ENCODE results near the gene GLG1.
"Not testable (repeated sequence)": the region's sequence is repeated elsewhere in the genome, so short reads cannot be mapped to it uniquely, and the experiment has no call there.

GLG1 gene

GRCh38 chr16:74606521-74607309, at the start of gene GLG1:
TSS of gene GLG1 (minus strand) at chr16:74607114. CDS start at chr16:74607094, 20 bp downstream.
- TF ChIP-seq POLR2A (IDR thresholded peaks at IDR 0.05; ENCODE audit: low read length), result peak; percentile 89
- TF ChIP-seq GATA1 (IDR thresholded peaks at IDR 0.05; ENCODE audit: low read depth, low read length), result no peak
- peak; percentile 94 to 96 for DNase-seq

- TF ChIP-seq POLR2A (IDR thresholded peaks at IDR 0.05; ENCODE audit: low read length), result no peak
- no peak for TF ChIP-seq GATA1 (IDR thresholded peaks at IDR 0.05; ENCODE audit: low read depth, low read length)
- no peak for DNase-seq
Measured at GRCh38 chr16:74654536-74655050, 47.7 kb upstream of the GLG1 start.

- not testable (repeated sequence) for DNase-seq
Measured at GRCh38 chr16:74652883-74653282, 46.0 kb upstream of the GLG1 start.

DNA sequence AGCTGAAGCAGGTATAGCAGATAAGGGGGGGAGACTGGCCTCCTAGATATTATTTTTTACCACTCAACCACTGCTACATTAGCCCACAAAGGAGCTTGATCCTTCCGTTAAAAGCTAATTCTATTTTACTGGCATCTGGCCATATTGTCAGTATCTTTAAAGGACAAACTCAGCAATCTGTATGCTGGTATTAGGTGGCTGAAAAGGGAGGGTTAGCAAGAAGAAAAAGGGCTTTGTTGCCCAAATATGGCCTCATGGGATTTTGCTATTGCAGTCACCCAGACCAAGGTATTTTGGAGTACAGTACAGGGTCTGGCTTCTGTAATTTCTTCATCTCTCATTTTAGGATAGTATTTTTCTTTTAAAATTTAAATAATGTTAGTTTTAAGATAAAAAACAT, 45.3 kb upstream of the GLG1 start:
- no peak for TF ChIP-seq GATA1 (IDR thresholded peaks at IDR 0.05; ENCODE audit: low read depth, low read length)
- no peak for TF ChIP-seq POLR2A (IDR thresholded peaks at IDR 0.05; ENCODE audit: low read length)
- peak in 1 of 2 experiments; percentile 12 for DNase-seq

DNA sequence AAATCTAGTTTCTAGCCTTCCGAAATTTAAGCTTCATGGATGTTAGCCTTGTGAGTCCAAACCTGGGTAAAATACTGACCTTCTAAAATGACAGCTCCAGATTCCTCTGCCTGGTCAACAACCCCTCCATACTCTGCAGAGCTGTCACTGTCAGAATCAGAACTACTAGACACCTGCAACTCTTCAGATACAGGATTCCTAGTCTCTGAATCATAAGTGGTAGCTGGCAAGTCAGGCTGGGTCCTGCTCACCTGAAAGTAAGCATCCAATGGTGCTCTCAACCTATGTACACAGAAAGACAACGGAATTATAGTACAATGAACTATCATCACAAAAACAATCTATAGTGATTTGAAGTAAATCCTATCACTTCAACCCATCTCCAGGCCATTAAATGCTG, 44.9 kb upstream of the GLG1 start:
- TF ChIP-seq POLR2A (IDR thresholded peaks at IDR 0.05; ENCODE audit: low read length) (no peak), GATA1 (IDR thresholded peaks at IDR 0.05; ENCODE audit: low read depth, low read length) (no peak)
- DNase-seq, result no peak

- DNase-seq, result peak in 1 of 2 experiments; percentile 51
Measured at GRCh38 chr16:74650966-74651567, 44.2 kb upstream of the GLG1 start.

DNA sequence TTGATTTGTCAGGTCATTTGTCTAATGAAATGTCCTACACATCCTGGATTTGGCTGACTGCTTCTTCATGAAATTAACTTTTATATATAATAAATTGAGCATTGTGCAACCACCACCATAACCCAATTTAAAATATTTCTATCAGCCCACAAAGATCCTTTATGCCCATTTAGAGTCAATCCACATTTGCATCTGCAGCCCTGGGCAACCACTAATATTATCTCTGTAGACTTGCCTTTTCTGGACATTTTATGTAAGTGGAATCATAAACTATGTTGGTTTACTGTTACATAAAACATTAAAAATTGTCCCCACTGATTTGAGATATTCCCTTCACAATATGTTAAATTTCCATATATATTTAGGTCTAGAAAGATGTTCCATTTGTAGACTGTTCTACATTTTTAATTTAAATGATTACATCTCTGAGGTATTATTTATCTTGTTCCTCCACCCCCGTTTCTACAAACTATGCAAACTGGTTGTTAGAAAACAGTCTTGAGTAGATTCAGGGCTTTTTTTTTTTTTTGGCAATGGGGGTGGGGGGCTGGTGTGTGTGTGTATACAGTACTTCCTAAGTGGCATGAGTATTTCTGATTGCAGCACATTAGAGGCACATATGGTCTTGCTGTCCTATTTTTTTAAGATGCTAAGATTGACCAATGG, 43.1 kb upstream of the GLG1 start:
- TF ChIP-seq POLR2A (IDR thresholded peaks at IDR 0.05; ENCODE audit: low read length) (no peak), GATA1 (IDR thresholded peaks at IDR 0.05; ENCODE audit: low read depth, low read length) (no peak)

More at GRCh38 chr16:74650966-74651567, 44.2 kb upstream of the GLG1 start:
- no peak for TF ChIP-seq POLR2A (IDR thresholded peaks at IDR 0.05; ENCODE audit: low read length)
- TF ChIP-seq GATA1 (IDR thresholded peaks at IDR 0.05; ENCODE audit: low read depth, low read length), result no peak

DNA sequence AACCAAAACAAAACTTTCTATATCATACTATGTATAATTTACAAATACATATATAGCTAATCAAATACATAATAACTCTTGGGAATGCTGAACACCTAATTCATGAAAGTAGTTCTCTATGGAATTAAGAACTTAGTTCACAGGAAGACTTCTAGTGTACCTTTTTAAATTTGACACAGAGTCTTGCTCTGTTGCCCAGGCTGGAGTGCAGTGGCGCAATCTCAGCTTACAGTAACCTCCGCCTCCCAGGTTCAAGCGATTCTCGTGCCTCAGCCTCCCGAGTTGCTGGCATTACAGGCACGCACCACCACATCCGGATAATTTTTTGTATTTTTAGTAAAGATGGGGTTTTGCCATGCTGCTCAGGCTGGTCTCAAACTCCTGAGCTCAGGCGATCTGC, 35.1 kb upstream of the GLG1 start:
- DNase-seq, result no peak
- TF ChIP-seq POLR2A (IDR thresholded peaks at IDR 0.05; ENCODE audit: low read length) (no peak), GATA1 (IDR thresholded peaks at IDR 0.05; ENCODE audit: low read depth, low read length) (no peak)

More for the DNA sequence above, 43.1 kb upstream of the GLG1 start:
- DNase-seq, result no peak

DNA sequence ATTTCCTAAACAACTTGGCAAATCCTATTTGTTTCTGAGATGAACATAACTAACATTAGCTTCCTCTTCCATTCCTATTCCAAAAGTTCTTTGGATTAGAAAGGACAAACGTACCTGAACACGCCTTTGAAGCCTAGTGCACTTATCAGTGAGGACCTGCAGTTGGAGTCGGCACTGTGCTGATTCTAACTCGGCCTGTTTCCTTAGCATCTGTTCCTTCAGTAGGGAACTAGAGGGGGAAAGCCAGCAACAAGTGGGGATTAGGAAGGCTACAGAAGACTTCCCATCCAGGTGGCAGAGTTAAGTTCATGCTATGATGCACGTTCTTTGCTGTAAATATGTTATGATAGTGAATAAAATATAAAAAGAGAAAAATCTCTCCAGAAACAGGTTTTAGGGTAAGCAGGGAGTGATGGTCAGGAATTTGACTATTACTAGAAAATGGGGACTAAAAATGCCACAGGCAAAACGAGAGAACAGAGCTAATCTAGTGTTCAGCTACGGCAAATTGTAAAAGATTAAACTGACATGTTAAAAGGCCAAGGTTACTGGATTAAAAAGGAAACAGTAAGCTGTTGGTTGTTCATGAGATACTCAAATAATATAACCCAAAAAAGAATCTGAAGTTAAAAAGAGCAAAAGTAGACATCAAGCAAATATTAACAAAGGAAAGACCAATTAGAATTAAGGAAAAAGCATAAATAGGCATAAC, 31.0 kb upstream of the GLG1 start:
- no peak for TF ChIP-seq GATA1 (IDR thresholded peaks at IDR 0.05; ENCODE audit: low read depth, low read length)
- no peak for TF ChIP-seq POLR2A (IDR thresholded peaks at IDR 0.05; ENCODE audit: low read length)
- no peak for DNase-seq

DNA sequence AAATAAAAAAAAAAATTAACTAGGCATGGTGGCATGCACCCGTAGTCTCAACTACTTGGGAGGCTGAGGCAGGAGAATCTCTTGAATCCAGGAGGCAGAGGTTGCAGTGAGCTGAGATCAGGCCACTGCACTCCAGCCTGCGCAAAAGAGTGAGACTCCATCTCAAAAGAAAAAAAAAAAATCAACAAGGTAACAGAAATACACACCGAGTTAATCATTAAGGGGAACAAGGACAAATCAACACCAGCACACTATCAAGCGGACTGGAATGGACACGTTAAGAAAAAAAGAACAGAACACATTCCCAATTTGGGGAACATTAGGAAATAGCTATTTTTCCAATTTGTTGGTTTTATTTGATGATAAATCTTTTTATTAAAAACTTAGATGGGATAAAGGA, 28.4 kb upstream of the GLG1 start:
- TF ChIP-seq POLR2A (IDR thresholded peaks at IDR 0.05; ENCODE audit: low read length) (no peak), GATA1 (IDR thresholded peaks at IDR 0.05; ENCODE audit: low read depth, low read length) (no peak)
- no peak for DNase-seq

DNA sequence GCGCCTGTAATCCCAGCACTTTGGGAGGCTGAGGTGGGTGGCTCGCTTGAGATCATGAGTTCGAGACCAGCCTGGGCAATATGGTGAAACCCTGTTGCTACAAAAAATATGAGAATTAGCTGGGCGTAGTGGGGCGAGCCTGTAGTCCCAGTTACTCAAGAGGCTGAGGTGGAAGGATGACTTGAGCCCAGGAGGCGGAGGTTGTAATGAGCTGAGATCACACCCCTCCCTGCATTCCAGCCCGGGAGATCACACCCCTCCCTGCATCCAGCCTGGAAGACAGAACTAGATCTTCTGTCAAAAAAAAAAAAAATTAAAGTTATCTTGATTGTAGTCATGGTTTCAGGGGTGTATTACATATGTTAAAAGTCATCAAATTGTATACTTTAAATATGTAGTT, 26.8 kb upstream of the GLG1 start:
- peak in 1 of 2 experiments; percentile 18 for DNase-seq
- TF ChIP-seq GATA1 (IDR thresholded peaks at IDR 0.05; ENCODE audit: low read depth, low read length) (no peak), POLR2A (IDR thresholded peaks at IDR 0.05; ENCODE audit: low read length) (no peak)

DNA sequence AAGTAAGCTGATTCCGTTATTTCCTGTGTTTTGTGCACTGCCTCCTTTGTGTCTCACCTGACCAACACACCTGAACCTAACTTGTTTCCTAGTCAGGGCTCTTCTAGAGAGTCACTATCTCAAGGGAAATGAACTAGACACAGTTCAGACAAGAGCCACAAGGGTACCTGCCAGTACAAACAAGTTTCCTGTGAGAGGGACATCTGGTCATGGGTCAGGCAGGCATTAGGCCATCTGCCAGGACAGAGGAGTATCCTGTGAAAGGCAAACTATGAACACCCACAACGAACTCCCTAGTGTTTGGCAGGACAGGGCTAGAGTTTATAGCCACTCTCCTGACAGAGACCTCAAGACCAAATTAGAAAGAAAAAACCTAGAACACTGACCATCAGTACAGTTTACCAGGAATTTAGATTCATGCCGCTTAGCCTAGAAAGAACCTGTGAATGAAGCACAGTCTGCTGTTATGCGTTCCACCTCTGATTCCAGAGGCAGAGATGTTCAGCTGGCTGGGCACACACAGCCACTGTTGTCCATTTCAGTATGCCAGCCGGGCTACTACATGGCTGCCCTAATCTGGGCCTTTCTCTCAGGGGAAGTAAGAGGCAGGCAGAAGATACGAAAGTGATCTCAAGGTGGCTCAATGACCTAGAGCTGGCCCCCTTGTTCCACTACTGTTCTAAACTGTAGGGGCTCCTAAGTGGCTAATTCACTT, 20.7 kb upstream of the GLG1 start:
- TF ChIP-seq GATA1 (IDR thresholded peaks at IDR 0.05; ENCODE audit: low read depth, low read length), result no peak
- no peak for TF ChIP-seq POLR2A (IDR thresholded peaks at IDR 0.05; ENCODE audit: low read length)
- no peak for DNase-seq

- no peak for DNase-seq
- TF ChIP-seq POLR2A (IDR thresholded peaks at IDR 0.05; ENCODE audit: low read length) (no peak), GATA1 (IDR thresholded peaks at IDR 0.05; ENCODE audit: low read depth, low read length) (no peak)
Measured at GRCh38 chr16:74626741-74627416, 20.0 kb upstream of the GLG1 start.
